Heart left ventricle (tissue), 13 donors: ENCODE measurements around the gene SLC22A2.

Experiments
- CTCF ChIP-seq, 12 donors: fragments of 200-600 bp; sonication (generic) in 4 of 12; IDR thresholded peaks; one replicate each; pipeline versions ENCODE4 v1.5.0 to v1.8.0; 2018 to 2022; ENCODE audit warnings: antibody characterized with exemption in 12 of 12, mild to moderate bottlenecking in 5 of 12
- POLR2A ChIP-seq, 2 donors: fragments of 450-650 bp; IDR thresholded peaks; one replicate each; pipeline ENCODE4 v1.6.1; 2017; ENCODE audit warnings: antibody characterized with exemption in 2 of 2, mild to moderate bottlenecking in 2 of 2, moderate library complexity in 2 of 2
- donor health status: ischemic (EF 13 %, LVEDD 7.1; RV severe dilation, severe dysfunction).
- donor health status: DM: no; HTN: yes; CAD: no.
- donor health status: DM: no; HTN: no; CAD: no.
- donor health status: ischemic (EF 25% LVEDD 6.9; RV normal size, moderate dysfunction).
- donor health status: ischemic (EF 25% LVEDD 5.7; RV mildly dilated, moderate dysfunction).
- donor health status: ischemic (EF 35%, LVEDD 5.7; RV mildly dilated, moderate dysfunction).
- donor health status: nonischemic (EF 11% LVEDD 7.7; RV severe dilation, severe dysfunction).
- donor health status: DM: yes; HTN: yes; CAD: no.
- donor health status: PGD.
- donor health status: ischemic (EF 29% LVEDD 5.4; RV normal size, mild dysfunction).
- donor health status: nonischemic (EF 23%, LVEDD 6.1; RV moderate dilation, normal function).

- TF ChIP-seq CTCF (IDR thresholded peaks at IDR 0.05): no peak
- no peak for TF ChIP-seq POLR2A (IDR thresholded peaks at IDR 0.05)
Measured at GRCh38 chr6:160201061-160201460, 57.6 kb downstream of the SLC22A2 start.
